H1 (cell line): ENCODE data around the gene SPINT1. TPM values are rescaled to one million over a fixed set of nuclear protein-coding genes. Genes with fewer than 3 reads are reported as not detected.

Source experiments
- CTCF ChIA-PET: fragments of 300-600 bp; sonication (Branson Sonifier 250); formaldehyde crosslinking; loops from one replicate; lab custom pipeline; 2021; ENCODE audit not compliant: partially characterized antibody; lab: Charles Lee
- POLR2A ChIA-PET: fragments of 300-600 bp; sonication (Branson Sonifier 250); formaldehyde crosslinking; loops from one replicate; lab custom pipeline; 2021; ENCODE audit warnings: inconsistent platforms; ENCODE audit not compliant: partially characterized antibody; lab: Charles Lee
- DNase-seq, 2 experiments: peaks; one replicate each; pipeline versions ENCODE4 v3.0.0 to v3.0.0-alpha.2; 2010 to 2022; ENCODE audit warnings: low spot score in 2 of 2, low read depth in 1 of 2, mixed read lengths in 1 of 2
- FAIRE-seq: peaks from 2 replicates; lab custom pipeline; 2011; peaks lifted over from hg19 to GRCh38; lab: Jason Lieb, UNC
- H2AFZ ChIP-seq: 2 replicates; pipeline ENCODE4 v1.8.1; 2012; ENCODE audit warnings: low read length, inconsistent platforms
- H2AK5ac ChIP-seq: 2 replicates; pipeline ENCODE4 v1.6.1; 2013; ENCODE audit warnings: low read depth, low read length
- H2BK120ac ChIP-seq: replicated peaks from 2 replicates; pipeline ENCODE3; 2013; ENCODE audit warnings: low read depth, low read length, inconsistent platforms
- H2BK12ac ChIP-seq: 2 replicates; pipeline ENCODE4 v1.6.1; 2013; ENCODE audit warnings: low read depth, low read length
- H2BK15ac ChIP-seq: 2 replicates; pipeline ENCODE4 v1.6.1; 2013; ENCODE audit warnings: low read length
- H2BK20ac ChIP-seq: 2 replicates; pipeline ENCODE4 v1.6.1; 2013; ENCODE audit warnings: low read length
- H2BK5ac ChIP-seq: 2 replicates; pipeline ENCODE4 v1.6.1; 2013; ENCODE audit warnings: low read depth, low read length
- H3K14ac ChIP-seq: 2 replicates; pipeline ENCODE4 v1.6.1; 2013; ENCODE audit warnings: inconsistent platforms; ENCODE audit not compliant: insufficient read length
- H3K18ac ChIP-seq: 2 replicates; pipeline ENCODE4 v1.6.1; 2013; ENCODE audit warnings: low read length; ENCODE audit errors: extremely low read depth
- H3K23ac ChIP-seq: 2 replicates; pipeline ENCODE4 v1.6.1; 2013; ENCODE audit warnings: inconsistent platforms; ENCODE audit not compliant: insufficient read length
- H3K23me2 ChIP-seq: 2 replicates; pipeline ENCODE4 v1.6.1; 2013; ENCODE audit warnings: low read depth, low read length
- H3K27ac ChIP-seq: 2 replicates; pipeline ENCODE4 v1.6.1; 2011; ENCODE audit warnings: low read depth, low read length, inconsistent platforms
- H3K27me3 ChIP-seq, 4 experiments: replicated peaks in 1 of 4; 1 replicate in 1 of 4; 2 replicates in 3 of 4; pipeline versions ENCODE4 v1.6.1 to v1.8.1; 2011 to 2013; ENCODE audit warnings: low read length in 3 of 4, mild to moderate bottlenecking in 3 of 4, inconsistent platforms in 2 of 4, mixed read lengths in 2 of 4, moderate library complexity in 1 of 4; ENCODE audit not compliant: control insufficient read depth in 3 of 4, insufficient read depth in 3 of 4; ENCODE audit errors: extremely low read depth in 1 of 4
- H3K36me3 ChIP-seq, 4 experiments: 2 replicates each; pipeline versions ENCODE4 v1.6.1 to v1.8.1; 2011 to 2013; ENCODE audit warnings: mild to moderate bottlenecking in 4 of 4, low read length in 3 of 4, moderate library complexity in 2 of 4, control low read depth in 1 of 4, inconsistent platforms in 1 of 4; ENCODE audit not compliant: insufficient read depth in 4 of 4, control insufficient read depth in 2 of 4
- H3K4ac ChIP-seq: replicated peaks from 2 replicates; pipeline ENCODE3; 2013; ENCODE audit warnings: low read length, low read depth, mixed read lengths, inconsistent platforms; ENCODE audit not compliant: insufficient read length
- H3K4me1 ChIP-seq, 4 experiments: replicated peaks in 1 of 4; 1 replicate in 1 of 4; 2 replicates in 3 of 4; pipeline versions ENCODE4 v1.6.1 to v1.8.1; 2011 to 2013; ENCODE audit warnings: low read length in 3 of 4, inconsistent platforms in 2 of 4, mixed read lengths in 1 of 4; ENCODE audit not compliant: insufficient read depth in 4 of 4, control insufficient read depth in 3 of 4
- H3K4me2 ChIP-seq, 2 experiments: 2 replicates each; pipeline versions ENCODE4 v1.6.1 to v1.8.1; 2011 to 2013; ENCODE audit warnings: low read depth in 2 of 2, low read length in 2 of 2, control low read depth in 1 of 2, inconsistent platforms in 1 of 2, mild to moderate bottlenecking in 1 of 2; ENCODE audit not compliant: insufficient read depth in 1 of 2
- H3K4me3 ChIP-seq, 4 experiments: fragments of 200-600, 300-600 bp in 1 of 4; sonication (generic), shearing (Covaris generic), sonication (Bioruptor Twin) in 1 of 4; 2 replicates each; pipeline versions ENCODE4 v1.5.1 to v1.8.1; 2011 to 2016; ENCODE audit warnings: low read length in 4 of 4, low read depth in 3 of 4, control low read depth in 2 of 4, inconsistent platforms in 2 of 4, mild to moderate bottlenecking in 2 of 4, mixed read lengths in 1 of 4, moderate library complexity in 1 of 4; ENCODE audit not compliant: insufficient read depth in 2 of 4; ENCODE audit errors: extremely low read depth in 1 of 4
- H3K56ac ChIP-seq: replicated peaks from 2 replicates; pipeline ENCODE3; 2013; ENCODE audit warnings: low read depth, mild to moderate bottlenecking, mixed read lengths, low read length, inconsistent platforms; ENCODE audit not compliant: insufficient read length
- H3K79me1 ChIP-seq: 2 replicates; pipeline ENCODE4 v1.6.1; 2013; ENCODE audit warnings: low read depth, low read length, control low read depth
- H3K79me2 ChIP-seq, 2 experiments: 2 replicates each; pipeline versions ENCODE4 v1.6.1 to v1.8.1; 2012 to 2013; ENCODE audit warnings: low read length in 2 of 2, mild to moderate bottlenecking in 2 of 2, inconsistent platforms in 1 of 2; ENCODE audit not compliant: insufficient read depth in 2 of 2, control insufficient read depth in 1 of 2
- H3K9ac ChIP-seq, 4 experiments: replicated peaks in 1 of 4; 1 replicate in 1 of 4; 2 replicates in 3 of 4; pipeline versions ENCODE4 v1.6.1 to v1.8.1; 2011 to 2013; ENCODE audit warnings: low read depth in 3 of 4, low read length in 3 of 4, control low read depth in 2 of 4, mild to moderate bottlenecking in 2 of 4, moderate library complexity in 2 of 4, inconsistent platforms in 1 of 4; ENCODE audit errors: extremely low read depth in 1 of 4
- H3K9me3 ChIP-seq, 2 experiments: 2 replicates each; pipeline versions ENCODE4 v1.6.1 to v1.8.1; 2012 to 2013; ENCODE audit warnings: mild to moderate bottlenecking in 2 of 2, moderate library complexity in 2 of 2, control low read depth in 1 of 2, inconsistent platforms in 1 of 2, low read depth in 1 of 2, low read length in 1 of 2, mixed read lengths in 1 of 2; ENCODE audit not compliant: insufficient read depth in 2 of 2
- H4K20me1 ChIP-seq, 2 experiments: replicated peaks in 1 of 2; 2 replicates each; pipeline versions ENCODE3 to v1.8.1; 2011 to 2013; ENCODE audit warnings: inconsistent platforms in 2 of 2, low read length in 2 of 2, mild to moderate bottlenecking in 1 of 2; ENCODE audit not compliant: insufficient read depth in 2 of 2, control insufficient read depth in 1 of 2
- H4K5ac ChIP-seq: 2 replicates; pipeline ENCODE4 v1.6.1; 2013; ENCODE audit warnings: low read length, low read depth, mixed read lengths, inconsistent platforms; ENCODE audit not compliant: insufficient read length
- H4K8ac ChIP-seq: 2 replicates; pipeline ENCODE4 v1.8.0; 2013; ENCODE audit warnings: mild to moderate bottlenecking, moderate library complexity, low read length, inconsistent platforms; ENCODE audit not compliant: insufficient read depth; ENCODE audit errors: extremely low read depth
- H4K91ac ChIP-seq: replicated peaks from 2 replicates; pipeline ENCODE3; 2013; ENCODE audit warnings: low read length, mixed read lengths, inconsistent platforms; ENCODE audit not compliant: insufficient read length
- ASH2L ChIP-seq: fragments of 200-600, 300-600 bp; sonication (generic); IDR thresholded peaks from one replicate; pipeline ENCODE4 v1.7.1; 2017; ENCODE audit warnings: low read length
- ATF3 ChIP-seq: IDR thresholded peaks from 2 replicates; pipeline ENCODE4 v1.6.1; 2011; ENCODE audit warnings: low read depth, mild to moderate bottlenecking, low read length; ENCODE audit not compliant: insufficient read depth
- CBX8 ChIP-seq: fragments of 300-800, 300-1000 bp; sonication (generic); IDR thresholded peaks from 2 replicates; pipeline ENCODE4 v1.7.1; 2016; ENCODE audit warnings: low read depth, low read length, borderline replicate concordance
- GTF2F1 ChIP-seq: IDR thresholded peaks from 2 replicates; pipeline ENCODE4 v1.6.1; 2012; ENCODE audit warnings: low read depth, low read length, improper control_type of control experiment, borderline replicate concordance
- HDAC6 ChIP-seq: IDR thresholded peaks from one replicate; pipeline ENCODE4 v1.7.1; 2012; ENCODE audit warnings: low read depth, mild to moderate bottlenecking, inconsistent platforms, low read length, moderate library complexity
- JUN ChIP-seq: IDR thresholded peaks from 2 replicates; pipeline ENCODE4 v1.6.1; 2011; ENCODE audit warnings: low read depth, mild to moderate bottlenecking, improper control_type of control experiment, low read length
- KDM4A ChIP-seq: IDR thresholded peaks from one replicate; pipeline ENCODE4 v1.7.1; 2012; ENCODE audit warnings: low read depth, mild to moderate bottlenecking, moderate library complexity, low read length, inconsistent platforms; ENCODE audit not compliant: severe bottlenecking
- POLR2A ChIP-seq, 2 experiments: IDR thresholded peaks; 1 replicate in 1 of 2; 2 replicates in 1 of 2; pipeline ENCODE4 v1.6.1; 2011; ENCODE audit warnings: low read depth in 2 of 2, low read length in 2 of 2, mild to moderate bottlenecking in 2 of 2; ENCODE audit errors: control extremely low read depth in 1 of 2
- RBBP5 ChIP-seq: IDR thresholded peaks from 2 replicates; pipeline ENCODE4 v1.7.1; 2012; ENCODE audit warnings: low read depth, mild to moderate bottlenecking, inconsistent platforms, low read length, moderate library complexity, borderline replicate concordance
- RFX5 ChIP-seq: IDR thresholded peaks from 2 replicates; pipeline ENCODE4 v1.6.1; 2011; ENCODE audit warnings: low read depth, low read length, improper control_type of control experiment, borderline replicate concordance
- TCF12 ChIP-seq: IDR thresholded peaks from 2 replicates; pipeline ENCODE4 v1.6.1; 2011; ENCODE audit warnings: low read depth, mild to moderate bottlenecking, low read length
- TEAD4 ChIP-seq: IDR thresholded peaks from 2 replicates; pipeline ENCODE4 v1.6.1; 2012; ENCODE audit warnings: low read depth, low read length, inconsistent platforms, mixed read lengths
- ZNF274 ChIP-seq: IDR thresholded peaks from 2 replicates; pipeline ENCODE4 v1.7.0; 2012; ENCODE audit warnings: low read length, borderline replicate concordance; ENCODE audit errors: extremely low read depth
- WGBS, 2 experiments: shearing (Covaris generic) in 1 of 2; methylation state at CpG; one replicate each; pipeline versions ENCODE4 v1.1.6 to v1.1.7; 2013 to 2015; ENCODE audit warnings: low lambda C conversion rate in 2 of 2, mixed read lengths in 2 of 2, inconsistent platforms in 1 of 2, low coverage in 1 of 2, missing lambda C conversion rate in 1 of 2; ENCODE audit not compliant: insufficient replicate concordance in 2 of 2, insufficient coverage in 1 of 2, insufficient read length in 1 of 2; ENCODE audit errors: extremely low coverage in 1 of 2, missing lambda C conversion rate in 1 of 2; 5-methylcytosine and 5-hydroxymethylcytosine counted together
- polyA plus RNA-seq, 7 experiments: library from polyadenylated mRNA; depleted of rRNA in 3 of 7; stranded (reverse) in 5 of 7; unstranded in 2 of 7; fragments of >200 nt in 5 of 7; fragments of 200-250 nt in 2 of 7; gene quantifications; 1 replicate in 5 of 7; 2 replicates in 1 of 7; 4 replicates in 1 of 7; pipeline versions ENCODE4 v1.2.1 to v1.2.3, GENCODE V29; 2011 to 2013; ENCODE audit warnings: missing spikeins in 2 of 7, mixed read lengths in 2 of 7
- total RNA-seq: library from RNA; stranded (reverse); fragmentation: NEBNext Ultra II Directional; extraction: Animal tissue kit (Norgen Biotek cat#: 25700); gene quantifications from 2 replicates; pipeline ENCODE4 v1.2.1, GENCODE V29; 2021

SPINT1 gene
- total and polyA plus RNA-seq, 2 of the 8 experiments (the other 6 are each of a cell fraction or from before 2014, with no cell fraction given): 117 to 155 TPM

DNA sequence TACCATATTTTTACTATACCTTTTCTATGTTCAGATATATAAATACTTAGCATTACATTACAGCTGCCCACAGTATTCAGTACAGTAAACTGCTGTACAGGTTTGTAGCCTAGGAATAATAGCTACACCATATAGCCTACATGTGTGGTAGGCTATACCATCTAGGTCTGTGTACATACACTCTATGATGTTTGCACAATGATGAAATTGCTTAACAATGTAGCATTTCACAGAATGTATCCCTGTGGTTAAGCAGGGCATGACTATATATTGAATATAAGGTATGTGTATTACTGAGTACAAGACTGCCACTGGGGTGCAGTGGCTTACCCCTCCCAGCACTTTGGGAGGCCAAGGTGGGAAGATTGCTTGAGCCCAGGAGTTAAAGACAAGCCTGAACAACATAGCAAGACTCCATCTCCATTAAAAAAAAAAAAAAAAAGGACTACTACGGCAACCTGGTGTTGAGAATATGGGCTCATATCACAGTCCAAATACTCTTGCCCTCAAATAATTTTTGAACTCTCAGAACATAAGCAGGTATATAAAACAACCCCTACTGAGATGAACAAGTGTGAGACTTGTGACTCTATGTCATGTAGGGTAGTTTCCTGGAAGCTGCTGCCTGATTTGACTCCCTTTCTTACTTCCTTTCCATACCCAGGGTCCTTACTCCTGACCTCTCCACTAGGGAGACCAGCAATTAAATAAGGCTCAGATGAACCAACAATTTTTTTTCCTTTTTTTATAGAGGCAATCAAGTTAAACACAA is 20.1 kb upstream of the SPINT1 start:
- no peak overlapping the region for H3K23ac ChIP-seq
- no peak overlapping the region for H2AK5ac ChIP-seq
- H3K4me2 ChIP-seq: no peak overlapping the region
- ChIA-PET CTCF (interaction anchor here (2.0 kb wide), 1 partner anchor 34 kb away, joined by 5 read pairs; no protein-coding TSS in a partner anchor), POLR2A (no interaction called here)
- no peak overlapping the region for H2BK12ac ChIP-seq
- H3K79me2 ChIP-seq: no peaks in the 10 kb centered on the region
- H2BK120ac ChIP-seq: no peak overlapping the region
- H3K4me1 ChIP-seq: no peaks in the 10 kb centered on the region
- DNase-seq: no peak
- no peaks in the 10 kb centered on the region for H4K20me1 ChIP-seq
- no peak overlapping the region for H3K4me3 ChIP-seq
- H3K56ac ChIP-seq: no peak overlapping the region
- no peak overlapping the region for H2AFZ ChIP-seq
- no peak overlapping the region for H2BK20ac ChIP-seq
- no peak overlapping the region for H3K4ac ChIP-seq
- H3K9me3 ChIP-seq: no peaks in the 10 kb centered on the region
- no peak overlapping the region for H2BK5ac ChIP-seq
- 86% methylated on average over 1 of the region's 1 CpG; no CpG with 5 or more reads in 1 of the 2 experiments for WGBS, 2 experiments
- H4K5ac ChIP-seq: no peak overlapping the region
- no peak overlapping the region for H2BK15ac ChIP-seq
- H3K18ac ChIP-seq: no peak overlapping the region
- no peaks in the 10 kb centered on the region for H3K27me3 ChIP-seq
- H3K36me3 ChIP-seq: no peaks in the 10 kb centered on the region
- no peak overlapping the region for H3K14ac ChIP-seq
- H3K23me2 ChIP-seq: no peaks in the 10 kb centered on the region
- H3K27ac ChIP-seq: no peak overlapping the region
- FAIRE-seq: no peak
- no peaks in the 10 kb centered on the region for H3K79me1 ChIP-seq
- H4K91ac ChIP-seq: no peak overlapping the region
- no peak overlapping the region for H4K8ac ChIP-seq
- H3K9ac ChIP-seq: no peak overlapping the region
- TF ChIP-seq RFX5: no peak
- TF ChIP-seq TCF12: no peak
- no peak for TF ChIP-seq ASH2L
- TF ChIP-seq RBBP5: no peak
- TF ChIP-seq KDM4A: no peak
- no peak for TF ChIP-seq JUN
- TF ChIP-seq CBX8: no peak
- no peak for TF ChIP-seq HDAC6
- TF ChIP-seq GTF2F1: no peak
- no peak for TF ChIP-seq TEAD4
- no peak for TF ChIP-seq ATF3
- no peak for TF ChIP-seq ZNF274
- no peak for TF ChIP-seq POLR2A (IDR thresholded peaks at IDR 0.05; ENCODE audit: control extremely low read depth in 1 of 2, low read depth in 2 of 2, low read length in 2 of 2)
